Fibroblast of the aortic adventitia (primary cell): Measurements from ENCODE around the gene MBD3L4. TPM values are rescaled to one million over a fixed set of nuclear protein-coding genes. Genes with fewer than 3 reads are reported as not detected.

Source experiments
- total RNA-seq: library from RNA; depleted of rRNA; stranded (reverse); fragments of >200 nt; gene quantifications from 2 replicates; pipeline ENCODE4 v1.2.3, GENCODE V29; 2012; ENCODE audit warnings: low replicate concordance

The MBD3L4 gene
- total RNA-seq, 1 donor: not detected

Other genes starting within 250 kb of the MBD3L4 start
- not detected in 2 replicates for gene ADGRE1, start 152.6 kb downstream of the MBD3L4 start, total RNA-seq
- not detected in 2 replicates for gene MBD3L2B, start 18.7 kb downstream of the MBD3L4 start, total RNA-seq
- not detected in 2 replicates for gene MBD3L5, start 9.6 kb downstream of the MBD3L4 start, total RNA-seq
- not detected in 2 replicates for gene MBD3L2, start 9.1 kb upstream of the MBD3L4 start, total RNA-seq
- not detected in 2 replicates for gene MBD3L3, start 18.5 kb upstream of the MBD3L4 start, total RNA-seq
- gene ZNF557, start 29.5 kb upstream of the MBD3L4 start, total RNA-seq: 15.3 and 15.8 TPM in 2 replicates